IMR-90 (cell line): ENCODE measurements around the gene SOCS3. TPM values are rescaled to one million over a fixed set of nuclear protein-coding genes. Genes with fewer than 3 reads are reported as not detected.

Source experiments
- ATAC-seq: fragments of 200-7000 bp; cut with Tn5 transposase; 2 replicates; pipeline ENCODE4 v1.9.1; 2020; ENCODE audit warnings: low read depth, mild to moderate bottlenecking, moderate library complexity
- BruUV-seq: library from RNA; stranded (reverse); fragments of 400-500 nt; replicated peaks from 2 replicates; lab custom pipeline; 2021; lab: Mats Ljungman, UMichigan
- CTCF ChIA-PET: fragments of 300-600 bp; formaldehyde crosslinking; extraction: SDS; loops from one replicate; lab custom pipeline; 2021; ENCODE audit warnings: antibody characterized with exemption; lab: Yijun Ruan, JAX
- POLR2A ChIA-PET: fragments of 300-600 bp; sonication (Branson Sonifier 250); formaldehyde crosslinking; loops from one replicate; lab custom pipeline; 2022; ENCODE audit warnings: antibody characterized with exemption; ENCODE audit not compliant: unreplicated experiment; lab: Charles Lee
- DNase-seq: peaks from one replicate; pipeline ENCODE4 v3.0.0; 2013
- H2AFZ ChIP-seq: replicated peaks from 2 replicates; pipeline ENCODE3; 2013; ENCODE audit warnings: low read length, mild to moderate bottlenecking; ENCODE audit not compliant: poor library complexity
- H2AK5ac ChIP-seq: 2 replicates; pipeline ENCODE4 v1.6.1; 2013; ENCODE audit warnings: low read depth, low read length, inconsistent platforms
- H2AK9ac ChIP-seq: replicated peaks from 2 replicates; pipeline ENCODE3; 2013; ENCODE audit warnings: mild to moderate bottlenecking, low read depth, low read length, moderate library complexity; ENCODE audit not compliant: poor library complexity
- H2BK120ac ChIP-seq: 2 replicates; pipeline ENCODE4 v1.6.1; 2013; ENCODE audit warnings: low read depth, low read length, inconsistent platforms
- H2BK15ac ChIP-seq: 3 replicates; pipeline ENCODE4 v1.6.1; 2013; ENCODE audit warnings: low read depth, low read length, inconsistent platforms
- H2BK20ac ChIP-seq: 2 replicates; pipeline ENCODE4 v1.6.1; 2013; ENCODE audit warnings: low read depth, mild to moderate bottlenecking, inconsistent platforms, low read length, moderate library complexity
- H2BK5ac ChIP-seq: 2 replicates; pipeline ENCODE4 v1.6.1; 2013; ENCODE audit warnings: mild to moderate bottlenecking, low read depth, low read length, inconsistent platforms; ENCODE audit not compliant: poor library complexity, severe bottlenecking
- H3K14ac ChIP-seq: replicated peaks from 2 replicates; pipeline ENCODE4 v1.6.1; 2013; ENCODE audit warnings: low read depth, low read length, inconsistent platforms
- H3K18ac ChIP-seq: 2 replicates; pipeline ENCODE4 v1.6.1; 2013; ENCODE audit warnings: low read depth, low read length, control low read depth
- H3K23ac ChIP-seq: 2 replicates; pipeline ENCODE4 v1.6.1; 2013; ENCODE audit warnings: low read depth, low read length, inconsistent platforms
- H3K27ac ChIP-seq: 2 replicates; pipeline ENCODE4 v1.5.1; 2013; ENCODE audit warnings: mild to moderate bottlenecking, control low read depth, low read length; ENCODE audit not compliant: insufficient read depth
- H3K27me3 ChIP-seq: 2 replicates; pipeline ENCODE4 v1.6.1; 2013; ENCODE audit warnings: low read length; ENCODE audit not compliant: control insufficient read depth, insufficient read depth
- H3K36me3 ChIP-seq: 2 replicates; pipeline ENCODE4 v1.6.1; 2013; ENCODE audit warnings: low read length, mixed read lengths; ENCODE audit not compliant: control insufficient read depth, insufficient read depth
- H3K4ac ChIP-seq: 2 replicates; pipeline ENCODE4 v1.6.1; 2013; ENCODE audit warnings: low read depth, low read length, inconsistent platforms
- H3K4me1 ChIP-seq: 2 replicates; pipeline ENCODE4 v1.6.1; 2013; ENCODE audit warnings: low read length, mixed read lengths; ENCODE audit not compliant: control insufficient read depth, insufficient read depth
- H3K4me2 ChIP-seq: 2 replicates; pipeline ENCODE4 v1.6.1; 2013; ENCODE audit warnings: low read depth, mild to moderate bottlenecking, control low read depth, low read length, moderate library complexity
- H3K4me3 ChIP-seq: 2 replicates; pipeline ENCODE4 v1.5.1; 2013; ENCODE audit warnings: low read depth, mild to moderate bottlenecking, control low read depth, low read length, moderate library complexity; ENCODE audit not compliant: insufficient read depth
- H3K56ac ChIP-seq: 2 replicates; pipeline ENCODE4 v1.6.1; 2013; ENCODE audit warnings: low read length, inconsistent platforms; ENCODE audit not compliant: insufficient read depth; ENCODE audit errors: extremely low read depth
- H3K79me1 ChIP-seq, 2 experiments: 2 replicates each; pipeline ENCODE4 v1.6.1; 2013; ENCODE audit warnings: low read length in 2 of 2, inconsistent platforms in 1 of 2, low read depth in 1 of 2
- H3K9ac ChIP-seq: 2 replicates; pipeline ENCODE4 v1.6.1; 2013; ENCODE audit warnings: low read depth, low read length, control low read depth
- H3K9me1 ChIP-seq: 2 replicates; pipeline ENCODE4 v1.6.1; 2013; ENCODE audit warnings: low read length, inconsistent platforms; ENCODE audit not compliant: insufficient read depth
- H3K9me3 ChIP-seq: 2 replicates; pipeline ENCODE4 v1.6.1; 2013; ENCODE audit warnings: low read length; ENCODE audit not compliant: control insufficient read depth, insufficient read depth
- H4K20me1 ChIP-seq: 2 replicates; pipeline ENCODE4 v1.6.1; 2013; ENCODE audit warnings: low read length, inconsistent platforms; ENCODE audit not compliant: insufficient read depth
- H4K5ac ChIP-seq: 2 replicates; pipeline ENCODE4 v1.6.1; 2013; ENCODE audit warnings: mild to moderate bottlenecking, low read depth, low read length, control low read depth
- H4K8ac ChIP-seq, 2 experiments: 2 replicates each; pipeline ENCODE4 v1.6.1; 2013; ENCODE audit warnings: low read depth in 2 of 2, low read length in 2 of 2, control low read depth in 1 of 2, inconsistent platforms in 1 of 2
- H4K91ac ChIP-seq: 2 replicates; pipeline ENCODE4 v1.6.1; 2013; ENCODE audit warnings: low read depth, low read length, inconsistent platforms; ENCODE audit not compliant: insufficient read depth
- BHLHE40 ChIP-seq: fragments of 150-350 bp; IDR thresholded peaks from 2 replicates; pipeline ENCODE4 v1.6.1; 2016; ENCODE audit warnings: mild to moderate bottlenecking, low read depth, low read length
- CHD1 ChIP-seq: IDR thresholded peaks from 2 replicates; pipeline ENCODE4 v1.6.1; 2012; ENCODE audit warnings: low read depth, low read length, improper control_type of control experiment
- WGBS, 2 experiments: methylation state at CpG; one replicate each; pipeline versions ENCODE4 v1.1.5 to v1.1.7; 2013; ENCODE audit warnings: missing lambda C conversion rate in 2 of 2; ENCODE audit not compliant: insufficient read length in 1 of 2; ENCODE audit errors: extremely low coverage in 2 of 2; 5-methylcytosine and 5-hydroxymethylcytosine counted together
- dilution Hi-C: fragments of 300-500 bp; cut with HindIII; formaldehyde crosslinking; loops from one replicate; pipeline ENCODE4 v1.14.3; 2018; ENCODE audit warnings: low sequenced_read_pairs; ENCODE audit not compliant: unreplicated experiment
- in situ Hi-C: fragments of 300-500 bp; cut with MboI; formaldehyde crosslinking; loops from 3 replicates; pipeline ENCODE4 v1.14.3; 2019; ENCODE audit warnings: low sequenced_read_pairs, inconsistent platforms, mixed read lengths
- intact Hi-C: fragments of 100-400 bp; cut with micrococcal nuclease; formaldehyde crosslinking; loops from 2 replicates; pipeline ENCODE4 v1.10.0; 2022
- polyA plus RNA-seq, 3 experiments: library from polyadenylated mRNA; depleted of rRNA; stranded (reverse); fragments of >200 nt; gene quantifications; 2 replicates each; pipeline ENCODE4 v1.2.3, GENCODE V29; 2012; ENCODE audit warnings: low replicate concordance in 1 of 3
- total RNA-seq: library from RNA; depleted of rRNA; stranded (reverse); fragments of >200 nt; gene quantifications from 2 replicates; pipeline ENCODE4 v1.2.3, GENCODE V29; 2012
- TF ChIP-seq, protein P1 (sequence below): fragments of 150-350 bp; IDR thresholded peaks from 2 replicates; pipeline ENCODE4 v1.6.1; 2016; ENCODE audit warnings: low read depth, mild to moderate bottlenecking, low read length, moderate library complexity, borderline replicate concordance
- TF ChIP-seq, protein P2 (sequence below): fragments of 150-350 bp; IDR thresholded peaks from 2 replicates; pipeline ENCODE4 v1.6.1; 2017; ENCODE audit warnings: mild to moderate bottlenecking, antibody characterized with exemption, low read length, low read depth

The SOCS3 gene
- total and polyA plus RNA-seq, 2 of the 4 experiments (the other 2 are of a cell fraction), result 19.2 to 19.9 TPM

DNA sequence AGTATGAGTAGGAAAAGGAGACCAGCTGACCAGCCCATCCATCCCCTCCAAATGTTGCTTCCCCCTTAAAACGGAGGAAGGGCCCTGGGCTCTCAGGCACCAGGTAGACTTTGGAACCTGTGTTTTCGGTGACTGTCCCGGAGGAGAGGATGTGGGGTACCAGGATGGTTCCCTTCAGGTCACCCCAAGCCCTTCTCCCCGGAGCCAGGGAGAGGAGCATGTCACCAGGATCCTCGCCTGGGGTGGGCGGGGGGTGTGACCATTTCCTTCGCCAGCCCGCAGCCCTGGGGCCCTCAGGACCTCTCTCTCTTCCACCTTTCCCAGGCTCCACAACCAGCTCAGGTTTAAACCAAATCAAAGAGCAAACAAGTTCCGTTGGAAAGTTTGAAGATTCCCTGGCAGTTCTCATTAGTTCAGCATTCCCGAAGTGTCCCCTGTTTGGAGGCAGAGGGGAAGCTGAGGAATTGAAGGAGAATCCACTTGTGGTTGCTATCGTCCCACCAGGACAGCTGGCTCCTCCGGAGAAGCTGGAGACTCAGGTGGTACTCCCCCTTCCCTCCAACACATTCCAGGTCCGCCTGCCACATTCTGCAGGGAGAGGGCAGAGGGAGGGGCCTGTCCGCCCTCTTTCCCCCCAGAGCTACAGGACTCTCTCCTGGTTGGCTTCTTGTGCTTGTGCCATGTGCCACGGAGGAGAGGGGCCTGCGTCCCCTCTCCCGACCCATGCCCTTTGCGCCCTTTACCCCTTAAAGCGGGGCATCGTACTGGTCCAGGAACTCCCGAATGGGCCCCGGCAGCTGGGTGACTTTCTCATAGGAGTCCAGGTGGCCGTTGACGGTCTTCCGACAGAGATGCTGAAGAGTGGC, 2.0 kb downstream of the SOCS3 start:
- no peak for ATAC-seq
- dilution Hi-C loops (no loop called here), in situ Hi-C loops (loop anchor here (5.0 kb wide), 1 partner anchor 66 kb away; no protein-coding TSS in a partner anchor), intact Hi-C loops (loop anchor here (2.0 kb wide), 1 partner anchor 15 kb away; no protein-coding TSS in a partner anchor)
- Histone ChIP-seq H3K4me1 (peaks cover 23% of the 10 kb centered on the region), H3K4ac (peak overlapping the region; percentile 75), H3K23ac (peak overlapping the region; percentile 97), H3K27ac (peak overlapping the region; percentile 97), H4K20me1 (peaks cover 54% of the 10 kb centered on the region), H3K56ac (peak overlapping the region; percentile 26), H2BK20ac (peak overlapping the region; percentile 26; the same call in 1 of the 2 replicates), H2BK120ac (peak overlapping the region; percentile 65; the same call in 1 of the 2 replicates), H3K14ac (peak overlapping the region; percentile 88), H3K4me3 (peak overlapping the region; percentile 94), H2AFZ (peak overlapping the region; percentile 66), H3K79me1 (peaks cover 5 to 43% of the 10 kb centered on the region in 2 experiments; a peak in 2 of 4 replicates), H2AK5ac (peak overlapping the region; percentile 41), H3K4me2 (peak overlapping the region; percentile 72), H2BK5ac (peak overlapping the region; percentile 71), H3K9me1 (peaks cover 14% of the 10 kb centered on the region), H3K9ac (peak overlapping the region; percentile 97), H3K36me3 (peaks cover 33% of the 10 kb centered on the region), H3K27me3 (no peaks in the 10 kb centered on the region), H2AK9ac (peak overlapping the region; percentile 96), H4K8ac (peak overlapping the region in 1 of 2 experiments; percentile 29; a peak in 1 of 4 replicates), H4K5ac (0 out of 2 replicates have a peak overlapping the region, but pooled peaks have one; percentile 4), H3K18ac (peak overlapping the region; percentile 43), H3K9me3 (no peaks in the 10 kb centered on the region), H2BK15ac (peak overlapping the region; percentile 85; the same call in 2 of the 3 replicates), H4K91ac (peak overlapping the region; percentile 72)
- CTCF ChIA-PET, result interaction anchor here (1.2 kb wide), 1 partner anchor 69 kb away, joined by 5 read pairs; no protein-coding TSS in a partner anchor
- no TSS peak for BruUV-seq
- TF ChIP-seq, protein P1, sequence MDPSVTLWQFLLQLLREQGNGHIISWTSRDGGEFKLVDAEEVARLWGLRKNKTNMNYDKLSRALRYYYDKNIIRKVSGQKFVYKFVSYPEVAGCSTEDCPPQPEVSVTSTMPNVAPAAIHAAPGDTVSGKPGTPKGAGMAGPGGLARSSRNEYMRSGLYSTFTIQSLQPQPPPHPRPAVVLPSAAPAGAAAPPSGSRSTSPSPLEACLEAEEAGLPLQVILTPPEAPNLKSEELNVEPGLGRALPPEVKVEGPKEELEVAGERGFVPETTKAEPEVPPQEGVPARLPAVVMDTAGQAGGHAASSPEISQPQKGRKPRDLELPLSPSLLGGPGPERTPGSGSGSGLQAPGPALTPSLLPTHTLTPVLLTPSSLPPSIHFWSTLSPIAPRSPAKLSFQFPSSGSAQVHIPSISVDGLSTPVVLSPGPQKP, result no peak
- no peak; the same call in 1 of the 2 replicates for TF ChIP-seq CHD1
- TF ChIP-seq BHLHE40, result no peak
- TF ChIP-seq, protein P2, sequence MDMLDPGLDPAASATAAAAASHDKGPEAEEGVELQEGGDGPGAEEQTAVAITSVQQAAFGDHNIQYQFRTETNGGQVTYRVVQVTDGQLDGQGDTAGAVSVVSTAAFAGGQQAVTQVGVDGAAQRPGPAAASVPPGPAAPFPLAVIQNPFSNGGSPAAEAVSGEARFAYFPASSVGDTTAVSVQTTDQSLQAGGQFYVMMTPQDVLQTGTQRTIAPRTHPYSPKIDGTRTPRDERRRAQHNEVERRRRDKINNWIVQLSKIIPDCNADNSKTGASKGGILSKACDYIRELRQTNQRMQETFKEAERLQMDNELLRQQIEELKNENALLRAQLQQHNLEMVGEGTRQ, result no peak; the same call in 1 of the 2 replicates
- POLR2A ChIA-PET, result no interaction called here
- WGBS, 2 experiments, result no CpG with 5 or more reads among the region's 25 CpGs
- no peak for DNase-seq
